ENCODE measurements around the gene EFNA5.

The EFNA5 gene

GRCh38 chr5:107430071-107430625, 240.6 kb downstream of the EFNA5 start:
- TF ChIP-seq CTCF (IDR thresholded peaks at IDR 0.05) (no peak), ZFX (IDR thresholded peaks at IDR 0.05; ENCODE audit: borderline replicate concordance) (no peak)
- no peak overlapping the region for H3K27ac ChIP-seq

- no peak for TF ChIP-seq ZFX (IDR thresholded peaks at IDR 0.05; ENCODE audit: borderline replicate concordance)
- TF ChIP-seq CTCF (IDR thresholded peaks at IDR 0.05): no peak
- H3K27ac ChIP-seq: no peak overlapping the region
Observed at GRCh38 chr5:107428303-107428813, 242.4 kb downstream of the EFNA5 start.

- TF ChIP-seq CTCF (IDR thresholded peaks at IDR 0.05) (no peak), ZFX (IDR thresholded peaks at IDR 0.05; ENCODE audit: borderline replicate concordance) (no peak)
- H3K27ac ChIP-seq: no peak overlapping the region
Observed at GRCh38 chr5:107426872-107427271, 243.9 kb downstream of the EFNA5 start.

GRCh38 chr5:107426209-107426608, 244.5 kb downstream of the EFNA5 start:
- no peak overlapping the region for H3K27ac ChIP-seq
- no peak for TF ChIP-seq ZFX (IDR thresholded peaks at IDR 0.05; ENCODE audit: borderline replicate concordance)
- no peak for TF ChIP-seq CTCF (IDR thresholded peaks at IDR 0.05)

- H3K27ac ChIP-seq: no peak overlapping the region
- TF ChIP-seq CTCF (IDR thresholded peaks at IDR 0.05) (no peak), ZFX (IDR thresholded peaks at IDR 0.05; ENCODE audit: borderline replicate concordance) (no peak)
Observed at GRCh38 chr5:107425541-107426031, 245.2 kb downstream of the EFNA5 start.

- no peak overlapping the region for H3K27ac ChIP-seq
- no peak for TF ChIP-seq ZFX (IDR thresholded peaks at IDR 0.05; ENCODE audit: borderline replicate concordance)
- TF ChIP-seq CTCF (IDR thresholded peaks at IDR 0.05): no peak
Observed at GRCh38 chr5:107424491-107424890, 246.2 kb downstream of the EFNA5 start.

- TF ChIP-seq CTCF (IDR thresholded peaks at IDR 0.05): no peak
- TF ChIP-seq ZFX (IDR thresholded peaks at IDR 0.05; ENCODE audit: borderline replicate concordance): no peak
- no peak overlapping the region for H3K27ac ChIP-seq
Observed at GRCh38 chr5:107422494-107422893, 248.2 kb downstream of the EFNA5 start.

All from 22Rv1 (cell line).